Right lobe of liver (tissue), 4 donors: Measurements from ENCODE around the gene DACH1.

ENCODE experiments used
- POLR2A ChIP-seq: fragments of 450-650 bp; IDR thresholded peaks from one replicate; pipeline ENCODE4 v1.6.1; 2017; ENCODE audit warnings: antibody characterized with exemption, mild to moderate bottlenecking
- TF ChIP-seq, protein P1 (sequence below), 4 donors: fragments of 200-600 bp in 3 of 4; fragments of 450-650 bp in 1 of 4; IDR thresholded peaks; one replicate each; pipeline versions ENCODE4 v1.5.1 to v1.8.0; 2016 to 2022; ENCODE audit warnings: antibody characterized with exemption in 4 of 4, mild to moderate bottlenecking in 2 of 4
- donor health status: DM: no; HTN: no; CAD: no.
- donor health status: DM: no; HTN: no; CAD: no.
- donor health status: DM: no; HTN: yes; CAD: no.

DNA sequence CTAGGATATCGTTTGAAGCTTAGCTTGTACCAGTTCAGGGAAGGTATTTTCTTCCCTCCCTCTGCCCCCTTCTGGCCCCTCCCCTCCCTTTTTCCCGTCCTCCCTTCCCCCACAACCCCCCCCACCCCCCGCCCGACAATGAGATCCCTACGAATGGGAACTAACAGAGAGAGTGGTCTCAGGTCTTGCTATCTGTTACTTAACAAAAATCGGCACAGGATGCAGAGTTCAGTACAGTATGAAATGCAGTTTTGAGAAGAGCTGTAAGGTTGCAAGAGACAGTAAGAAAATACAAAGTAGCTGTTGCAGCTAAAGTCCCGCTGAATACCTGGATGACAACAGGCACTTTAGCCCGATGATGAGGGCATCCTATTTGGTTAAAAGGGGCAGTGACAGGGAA, 3.1 kb upstream of the DACH1 start:
- TF ChIP-seq, protein P1, sequence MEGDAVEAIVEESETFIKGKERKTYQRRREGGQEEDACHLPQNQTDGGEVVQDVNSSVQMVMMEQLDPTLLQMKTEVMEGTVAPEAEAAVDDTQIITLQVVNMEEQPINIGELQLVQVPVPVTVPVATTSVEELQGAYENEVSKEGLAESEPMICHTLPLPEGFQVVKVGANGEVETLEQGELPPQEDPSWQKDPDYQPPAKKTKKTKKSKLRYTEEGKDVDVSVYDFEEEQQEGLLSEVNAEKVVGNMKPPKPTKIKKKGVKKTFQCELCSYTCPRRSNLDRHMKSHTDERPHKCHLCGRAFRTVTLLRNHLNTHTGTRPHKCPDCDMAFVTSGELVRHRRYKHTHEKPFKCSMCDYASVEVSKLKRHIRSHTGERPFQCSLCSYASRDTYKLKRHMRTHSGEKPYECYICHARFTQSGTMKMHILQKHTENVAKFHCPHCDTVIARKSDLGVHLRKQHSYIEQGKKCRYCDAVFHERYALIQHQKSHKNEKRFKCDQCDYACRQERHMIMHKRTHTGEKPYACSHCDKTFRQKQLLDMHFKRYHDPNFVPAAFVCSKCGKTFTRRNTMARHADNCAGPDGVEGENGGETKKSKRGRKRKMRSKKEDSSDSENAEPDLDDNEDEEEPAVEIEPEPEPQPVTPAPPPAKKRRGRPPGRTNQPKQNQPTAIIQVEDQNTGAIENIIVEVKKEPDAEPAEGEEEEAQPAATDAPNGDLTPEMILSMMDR (IDR thresholded peaks at IDR 0.05), result no peak
- no peak for TF ChIP-seq POLR2A
